DMS79 treated with DMSO at 0.1 percent for 48 hours (cell line): ENCODE measurements around the gene SCAMP3.
"Not testable (repeated sequence)": the region's sequence is repeated elsewhere in the genome, so short reads cannot be mapped to it uniquely, and the experiment has no call there.

Experiments
- DNase-seq: peaks from one replicate; lab custom pipeline; 2025; lab: John Stamatoyannopoulos, UW

Gene SCAMP3

GRCh38 chr1:155254714-155255242, 7.4 kb downstream of the SCAMP3 start:
- DNase-seq: no peak

- DNase-seq: no peak
Measured at GRCh38 chr1:155254228-155254713, 7.9 kb downstream of the SCAMP3 start.

DNA sequence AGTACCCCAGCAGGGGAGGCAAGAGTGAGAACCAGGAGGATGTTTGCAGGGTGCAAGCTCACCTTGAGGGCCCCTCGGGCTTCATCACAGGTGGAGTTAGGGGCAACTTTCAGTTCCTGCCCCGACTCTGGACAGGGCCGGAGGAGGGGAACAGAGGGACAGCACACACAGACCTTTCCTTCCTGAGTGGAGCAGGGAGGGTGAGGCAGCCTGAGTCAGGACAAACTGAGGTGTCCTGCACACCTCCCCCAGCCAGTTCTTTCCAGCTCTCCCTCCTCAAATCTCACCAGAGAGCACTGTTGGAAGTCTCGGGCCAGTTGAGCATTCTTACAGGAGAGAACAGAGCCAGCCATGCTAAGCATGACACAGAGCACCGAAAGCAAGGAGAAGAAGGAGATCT, 8.4 kb downstream of the SCAMP3 start:
- no peak for DNase-seq

DNA sequence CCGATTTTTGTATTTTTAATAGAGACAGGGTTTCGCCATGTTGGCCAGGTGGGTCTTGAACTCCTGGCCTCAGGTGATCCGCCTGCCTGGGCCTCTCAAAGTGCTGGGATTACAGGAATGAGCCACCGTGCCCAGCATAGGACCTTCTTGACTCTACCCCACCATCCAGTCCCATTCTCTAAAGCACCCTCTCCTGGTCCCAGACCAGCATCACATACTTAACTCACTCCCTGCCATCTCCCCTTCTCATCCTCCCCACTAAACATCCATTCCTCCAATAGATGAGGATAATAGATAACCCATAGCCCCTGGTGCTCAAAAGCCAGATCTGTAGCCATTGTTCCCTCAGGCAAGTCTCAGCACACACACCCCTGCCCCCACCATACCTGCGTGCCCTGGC, 9.0 kb downstream of the SCAMP3 start:
- DNase-seq: no peak

- DNase-seq: no peak
Measured at GRCh38 chr1:155251566-155251965, 10.6 kb downstream of the SCAMP3 start.

- peak; percentile 84 for DNase-seq
Measured at GRCh38 chr1:155250633-155251449, 11.3 kb downstream of the SCAMP3 start.

GRCh38 chr1:155250246-155250632, 11.9 kb downstream of the SCAMP3 start:
- no peak for DNase-seq

DNA sequence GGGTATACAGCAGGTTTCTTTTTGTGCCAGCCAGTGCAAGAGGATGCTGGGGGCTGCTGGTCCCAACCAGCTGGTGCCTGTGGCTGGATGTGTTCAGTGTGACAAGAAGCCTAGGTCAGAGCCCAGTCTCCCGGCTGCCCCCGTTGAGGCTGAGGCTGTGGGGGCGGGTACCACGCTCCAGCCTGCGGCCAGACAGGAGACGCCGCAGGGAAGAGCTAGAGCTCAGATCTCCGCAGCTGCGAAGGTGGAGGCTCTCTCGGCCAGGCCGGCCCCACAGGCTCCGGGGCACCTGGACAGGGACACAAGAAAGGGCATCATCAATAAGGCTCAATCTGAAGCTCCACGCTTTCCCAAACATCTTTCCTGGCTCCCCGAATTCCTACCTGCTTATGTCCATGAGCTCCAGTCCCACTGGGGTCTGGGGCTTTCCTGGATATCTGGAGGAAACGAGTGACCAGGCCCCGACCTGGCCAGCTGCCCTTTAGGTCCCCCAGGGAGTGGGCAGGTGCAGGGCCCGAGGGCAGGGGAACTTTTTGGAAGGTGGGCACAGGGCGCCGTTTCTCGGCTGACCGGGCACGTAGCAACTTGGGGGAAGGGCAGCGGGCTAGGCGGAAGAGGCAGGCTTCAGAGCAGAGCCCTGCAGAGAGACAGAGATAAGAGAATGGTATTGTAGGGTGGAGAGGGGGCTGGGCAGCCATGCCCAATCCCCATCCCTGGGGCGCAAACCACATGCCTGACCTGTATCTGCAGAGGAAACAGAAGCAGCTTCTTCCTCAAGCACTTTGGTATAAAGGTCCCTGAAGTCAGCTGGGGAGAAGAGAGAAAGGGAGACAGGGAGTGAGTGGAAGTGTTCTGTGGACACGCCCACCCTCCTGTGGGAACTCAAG, 14.2 kb downstream of the SCAMP3 start:
- DNase-seq: no peak

GRCh38 chr1:155246796-155247195, 15.4 kb downstream of the SCAMP3 start:
- DNase-seq: not testable (repeated sequence)

- no peak for DNase-seq
Measured at GRCh38 chr1:155245163-155245524, 17.0 kb downstream of the SCAMP3 start.

DNA sequence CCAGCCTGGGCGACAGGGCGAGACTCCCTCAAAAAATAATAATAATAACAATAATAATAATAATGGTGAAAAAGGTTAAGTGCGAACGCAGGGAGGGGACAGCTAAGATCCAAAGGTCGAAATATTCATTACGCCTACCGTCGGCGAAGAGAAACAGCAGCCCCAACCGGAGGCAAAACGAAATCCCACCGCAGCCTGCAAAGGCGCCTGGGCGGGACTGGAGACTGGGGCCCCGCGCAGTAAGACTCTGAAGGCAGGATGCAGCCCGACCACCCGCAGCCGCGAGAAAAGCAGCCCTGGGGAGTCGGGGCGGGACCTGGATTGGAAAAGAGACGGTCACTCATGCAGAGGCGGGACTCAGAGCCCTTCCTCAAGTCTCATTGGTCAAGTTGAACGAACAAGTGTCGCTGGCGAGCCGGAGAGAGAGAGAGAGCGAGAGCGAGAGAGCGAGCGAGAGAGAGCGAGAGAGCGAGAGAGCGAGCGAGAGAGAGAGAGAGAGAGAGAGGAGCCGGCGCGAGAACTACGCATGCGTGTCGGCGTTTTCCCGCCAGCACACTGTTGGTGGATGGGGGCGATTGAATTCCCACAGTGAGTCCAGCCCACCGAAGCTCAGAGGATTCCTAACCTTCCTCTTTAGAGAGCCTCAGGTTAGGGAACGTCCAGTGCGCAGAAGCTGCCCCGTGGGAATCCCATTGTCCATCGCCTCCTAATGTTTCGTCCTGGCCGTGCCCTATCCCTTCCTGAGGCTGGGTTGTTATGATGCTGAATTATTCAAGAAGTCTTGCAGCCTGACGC, 17.6 kb downstream of the SCAMP3 start:
- peak; percentile 99 for DNase-seq

- no peak for DNase-seq
Measured at GRCh38 chr1:155242805-155243358, 19.3 kb downstream of the SCAMP3 start.

DNA sequence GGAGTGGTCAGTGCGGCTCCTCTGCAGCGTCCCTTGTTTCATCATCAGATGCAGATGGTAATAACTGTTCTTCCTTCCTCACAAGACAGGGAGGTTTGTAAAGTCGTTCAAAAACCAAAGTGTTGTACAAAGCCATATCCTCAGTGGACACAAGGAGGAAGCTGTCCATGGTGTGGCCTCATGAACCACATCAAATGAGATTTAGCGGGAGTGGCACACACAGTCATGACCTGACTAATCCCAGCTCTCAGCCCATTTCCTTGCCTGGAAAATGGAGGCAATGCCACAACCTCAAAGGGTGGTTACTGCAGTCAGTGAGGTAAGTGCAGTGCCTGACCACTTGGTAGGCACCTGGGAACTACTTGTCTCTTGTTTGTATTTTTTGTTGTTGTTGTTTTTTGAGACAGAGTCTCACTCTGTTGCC, 20.3 kb downstream of the SCAMP3 start:
- DNase-seq: no peak

GRCh38 chr1:155241069-155241679, 21.0 kb downstream of the SCAMP3 start:
- peak; percentile 72 for DNase-seq

- no peak for DNase-seq
Measured at GRCh38 chr1:155236451-155236850, 25.7 kb downstream of the SCAMP3 start.

GRCh38 chr1:155235375-155235774, 26.8 kb downstream of the SCAMP3 start:
- not testable (repeated sequence) for DNase-seq

- DNase-seq: not testable (repeated sequence)
Measured at GRCh38 chr1:155233502-155233901, 28.7 kb downstream of the SCAMP3 start.

DNA sequence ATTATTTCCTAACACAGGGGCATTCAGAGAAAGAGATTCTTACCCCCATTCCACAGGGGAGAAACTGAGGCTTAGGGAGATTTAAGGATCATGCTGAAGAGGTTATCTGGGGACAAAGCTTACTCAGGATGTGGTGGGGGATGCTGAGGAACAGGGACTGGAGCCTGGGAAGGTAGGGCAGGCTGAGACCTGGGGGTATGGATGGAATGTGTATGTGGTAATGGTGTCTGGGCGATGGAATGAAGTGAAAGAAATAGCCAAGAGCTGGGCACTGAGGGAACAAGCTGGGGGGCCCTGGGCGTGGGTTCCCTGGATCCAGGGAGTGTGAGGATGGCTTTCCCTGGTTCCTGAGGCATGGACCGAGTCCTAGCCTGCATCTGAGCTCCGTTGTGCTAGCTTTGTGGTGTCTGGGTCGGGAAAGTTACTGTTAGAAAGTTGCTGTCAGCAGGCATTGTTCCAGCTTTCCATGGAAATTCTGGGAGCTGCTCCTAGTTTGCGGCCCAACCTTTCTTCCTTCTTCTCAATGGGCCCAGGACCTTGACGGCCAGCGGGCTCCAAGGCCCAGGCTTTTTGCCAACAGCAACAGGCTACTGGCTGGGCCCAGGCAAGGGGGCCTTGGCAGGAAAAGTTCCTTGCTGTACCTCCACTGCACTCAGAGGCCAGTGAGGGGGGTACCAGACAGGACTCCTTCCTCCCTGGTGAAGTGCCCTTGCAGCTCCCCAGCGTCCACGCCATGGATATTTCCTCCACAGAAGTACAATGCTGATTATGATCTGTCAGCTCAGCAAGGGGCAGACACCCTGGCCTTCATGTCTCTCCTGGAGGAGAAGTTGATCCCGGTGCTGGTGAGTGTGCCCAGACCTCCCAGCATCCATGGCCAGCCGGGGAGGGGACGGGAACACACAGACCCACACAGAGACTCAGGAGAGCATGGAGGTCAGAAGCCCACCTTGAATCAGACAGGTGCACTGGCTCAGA, 29.9 kb downstream of the SCAMP3 start:
- DNase-seq: not testable (repeated sequence)

DNA sequence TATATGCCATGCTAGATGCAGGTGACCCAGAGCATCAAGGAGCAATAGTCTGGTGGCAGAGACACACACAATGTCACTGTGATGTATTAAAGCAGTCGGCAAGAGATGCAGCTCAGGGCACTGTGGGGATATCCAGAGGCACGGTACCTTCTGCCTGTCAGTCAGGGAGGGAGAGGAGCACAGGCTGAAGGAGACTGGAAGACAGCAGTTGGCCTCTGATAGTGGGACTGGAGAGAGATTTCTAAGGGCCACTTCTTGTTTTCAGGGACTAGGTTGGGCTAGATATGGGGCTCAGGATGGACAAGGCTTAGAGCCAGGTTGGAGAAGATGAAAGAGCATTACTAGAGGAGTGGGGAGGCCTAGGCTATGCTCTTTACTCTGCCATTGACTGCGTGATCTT, 30.9 kb downstream of the SCAMP3 start:
- DNase-seq: not testable (repeated sequence)

DNA sequence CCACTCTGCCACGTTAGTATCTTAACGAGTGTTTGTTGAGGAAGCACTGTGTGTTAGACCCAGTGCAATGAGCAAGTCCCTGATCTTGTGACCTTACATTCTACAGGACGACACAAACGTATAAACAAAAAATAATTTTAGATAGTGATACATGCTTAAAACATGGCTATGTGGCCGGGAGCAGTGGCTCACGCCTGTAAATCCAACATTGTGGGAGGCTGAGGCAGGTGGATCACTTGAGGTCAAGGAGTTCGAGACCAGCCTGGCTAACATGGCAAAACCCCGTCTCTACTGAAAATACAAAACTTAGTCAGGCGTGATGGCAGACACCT, 34.1 kb downstream of the SCAMP3 start:
- no peak for DNase-seq
